GM18858 (cell line): ENCODE data around the gene IAH1.

Experiments
- ATAC-seq: cut with Tn5 transposase; IDR thresholded peaks from one replicate; pipeline ENCODE4 v1.9.1; 2021; ENCODE audit not compliant: unreplicated experiment

Gene IAH1

GRCh38 chr2:9527995-9528787 lies 53.8 kb downstream of the IAH1 start:
- ATAC-seq: no peak

DNA sequence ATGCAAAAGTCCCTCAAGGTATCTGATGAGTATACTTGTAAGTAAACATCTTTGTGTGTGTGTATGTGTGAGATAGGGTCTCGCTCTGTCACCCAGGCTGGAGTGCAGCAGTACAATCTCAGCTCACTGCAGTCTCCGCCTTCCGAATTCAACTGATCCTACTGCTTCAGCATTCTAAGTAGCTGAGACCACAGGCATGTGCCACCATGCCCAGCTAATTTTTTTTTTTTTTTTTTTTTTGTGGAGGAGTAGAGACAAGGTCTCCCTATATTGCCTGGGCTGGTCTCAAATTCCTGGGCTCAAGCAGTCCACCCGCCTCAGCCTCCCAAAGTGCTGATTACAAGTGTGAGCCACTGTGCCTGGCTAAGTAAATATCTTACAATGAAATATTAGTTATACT lies 58.1 kb downstream of the IAH1 start:
- no peak for ATAC-seq

DNA sequence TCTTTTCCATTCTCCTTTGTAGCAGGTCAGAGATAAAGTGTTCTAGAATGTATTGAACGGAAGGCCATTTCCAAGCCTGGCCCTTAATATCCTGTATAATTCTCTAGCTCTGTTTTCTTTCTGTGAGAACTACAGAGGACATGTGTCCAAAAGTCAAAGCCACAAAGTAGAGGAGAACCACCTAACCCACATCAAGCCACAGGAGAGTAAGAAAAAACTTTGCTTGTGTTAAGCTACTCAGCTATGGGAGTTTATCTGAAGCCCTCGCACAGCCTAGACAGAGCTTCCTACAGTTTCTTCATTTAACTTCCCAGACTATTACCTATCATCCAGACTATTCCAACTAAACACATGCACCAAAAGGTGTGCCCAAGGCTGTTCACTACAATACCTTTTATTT lies 59.3 kb downstream of the IAH1 start:
- ATAC-seq: no peak

DNA sequence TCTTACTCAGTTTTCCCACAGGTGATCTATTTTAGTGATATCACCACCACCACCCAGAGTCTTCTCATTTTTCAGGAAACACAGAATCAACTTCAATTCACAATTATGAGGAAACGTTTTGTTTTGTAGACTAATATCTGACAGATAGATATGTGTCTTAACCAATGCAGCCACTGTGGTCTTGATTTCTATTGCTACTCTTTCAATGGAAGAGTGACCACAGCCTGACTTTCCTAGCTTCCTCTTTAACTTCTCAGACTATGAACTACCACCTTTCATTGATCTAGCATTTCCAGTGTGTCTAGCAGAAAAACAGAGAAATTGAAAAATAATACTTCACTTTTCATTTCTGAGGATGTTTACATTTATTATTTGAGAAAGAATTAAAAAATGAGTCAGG lies 60.8 kb downstream of the IAH1 start:
- ATAC-seq: no peak

DNA sequence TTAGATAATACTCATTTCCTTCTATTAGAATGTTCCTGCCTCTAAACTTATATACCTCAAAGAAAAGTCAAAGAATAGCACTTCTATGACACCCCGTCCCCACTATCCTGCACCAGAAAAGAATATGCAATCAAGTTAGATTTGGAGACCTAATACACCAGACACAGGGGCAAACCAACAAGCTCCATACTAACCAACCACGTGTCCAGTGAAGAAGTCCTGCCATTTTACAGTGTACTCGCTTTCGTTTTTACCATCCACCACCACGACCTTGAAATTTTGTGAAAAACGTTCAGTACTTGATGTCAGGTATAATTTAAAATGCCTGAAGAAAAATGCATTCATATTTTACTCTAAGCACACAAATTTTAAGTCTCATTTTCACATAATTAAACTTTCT lies 62.2 kb downstream of the IAH1 start:
- no peak for ATAC-seq

- no peak for ATAC-seq
These were observed 63.7 kb downstream of the IAH1 start for GRCh38 chr2:9538000-9538507.
